Activated CD4-positive, alpha-beta T cell treated with anti-CD3 and anti-CD28 coated beads, Interleukin-2, Interleukin-6, amounts not matched to agents 100 ng/mL and 50 ng/mL, durations not matched to agents 16 hours and 8 hours (primary cell): ENCODE results near the gene S1PR1.
A peak's percentile ranks its signal among the peaks of the same experiment; 100 is the strongest.

Source experiments
- DNase-seq: peaks from one replicate; pipeline ENCODE4 v3.0.0-alpha.2; 2020

S1PR1 gene

GRCh38 chr1:101250222-101250621, 13.4 kb downstream of the S1PR1 start:
- DNase-seq: no peak

DNA sequence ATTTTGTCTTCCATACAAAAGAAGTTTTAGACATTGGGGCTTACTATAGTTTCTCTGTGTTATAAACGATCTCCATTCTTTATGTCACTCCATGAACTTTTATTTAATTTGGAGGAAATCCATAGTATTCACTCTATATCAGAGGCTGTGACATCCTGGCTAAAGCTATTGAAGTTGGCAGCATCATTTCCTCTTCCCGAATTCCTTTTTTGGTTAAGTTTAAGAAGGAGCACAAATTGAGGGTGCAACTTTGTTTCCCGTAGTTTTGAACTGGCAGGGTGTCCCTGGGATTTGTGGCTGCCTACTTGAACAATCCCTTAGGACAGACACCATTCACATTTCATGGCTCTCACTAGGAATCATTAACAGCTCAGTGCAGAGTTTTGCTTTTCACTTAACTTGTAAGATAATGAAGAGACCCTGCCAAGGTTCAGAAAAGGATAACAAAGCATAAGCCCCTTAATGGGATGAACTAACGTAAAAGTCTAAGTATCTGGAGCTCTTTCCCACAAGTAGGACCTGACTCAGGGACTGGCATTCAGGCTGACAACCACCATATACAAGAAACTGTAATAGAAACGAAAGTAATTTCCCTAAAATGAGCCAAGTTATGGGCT, 13.9 kb downstream of the S1PR1 start:
- DNase-seq: no peak

GRCh38 chr1:101251504-101251903, 14.7 kb downstream of the S1PR1 start:
- no peak for DNase-seq

- no peak for DNase-seq
Measured at GRCh38 chr1:101253976-101254674, 17.3 kb downstream of the S1PR1 start.

DNA sequence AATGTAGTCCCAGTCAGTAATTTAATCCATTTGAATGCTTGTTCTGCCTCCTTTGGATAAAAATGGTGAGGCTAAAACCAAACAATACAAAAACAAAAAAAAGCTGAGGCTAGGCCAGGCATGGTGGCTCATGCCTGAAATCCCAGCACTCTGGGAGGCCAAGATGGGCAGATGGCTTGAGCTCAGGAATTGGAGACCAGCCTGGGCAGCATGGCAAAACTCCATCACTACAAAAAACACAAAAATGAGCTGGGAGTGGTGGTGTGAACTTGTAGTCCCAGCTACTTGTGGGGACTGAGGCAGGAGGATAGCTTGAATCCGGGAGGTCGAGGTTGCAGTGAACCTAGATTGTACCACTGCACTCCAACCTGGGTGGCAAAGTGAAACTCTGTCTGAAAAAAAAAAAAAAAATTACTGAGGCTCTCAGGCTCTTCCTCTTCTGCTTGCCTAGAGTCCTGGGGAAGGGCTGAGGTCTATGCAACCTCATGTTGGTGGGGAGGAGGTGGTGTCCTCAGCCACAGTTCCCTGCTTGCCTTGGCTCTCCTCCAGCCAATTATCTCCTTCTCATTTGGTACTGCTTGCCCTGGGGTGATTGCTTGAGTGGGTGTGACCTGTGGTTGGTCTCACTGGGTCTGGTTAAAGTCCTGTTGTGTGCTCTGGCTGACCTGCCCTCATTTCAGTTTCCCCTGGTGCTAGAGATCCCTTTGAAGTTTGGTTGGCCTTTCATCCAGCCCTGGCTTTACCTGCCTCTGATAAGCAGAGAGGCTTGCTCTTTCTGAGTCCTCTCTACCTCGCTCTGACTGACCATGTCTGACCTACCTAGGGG, 20.9 kb downstream of the S1PR1 start:
- no peak for DNase-seq

DNA sequence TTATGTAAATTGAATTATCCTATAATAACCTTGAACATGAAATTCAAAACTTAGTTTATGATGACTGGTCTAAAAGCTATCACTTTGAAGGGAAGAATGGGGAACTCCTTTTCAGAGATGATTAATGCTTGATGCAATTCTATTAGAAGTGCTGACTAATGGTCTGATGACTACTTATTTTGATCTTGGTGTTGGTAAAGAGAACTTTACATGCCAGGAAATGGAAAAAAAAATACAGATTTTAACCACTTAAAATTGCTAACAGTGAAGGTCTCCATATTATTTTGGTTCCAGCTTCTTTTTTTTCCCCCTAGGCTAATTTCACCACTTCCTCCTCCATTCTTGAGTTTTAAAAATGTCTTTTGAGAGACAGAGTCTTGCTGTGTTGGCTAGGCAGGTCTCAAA, 22.9 kb downstream of the S1PR1 start:
- peak; percentile 42 for DNase-seq

- no peak for DNase-seq
Measured at GRCh38 chr1:101260556-101261350, 23.9 kb downstream of the S1PR1 start.

GRCh38 chr1:101261623-101262022, 24.8 kb downstream of the S1PR1 start:
- DNase-seq: no peak

DNA sequence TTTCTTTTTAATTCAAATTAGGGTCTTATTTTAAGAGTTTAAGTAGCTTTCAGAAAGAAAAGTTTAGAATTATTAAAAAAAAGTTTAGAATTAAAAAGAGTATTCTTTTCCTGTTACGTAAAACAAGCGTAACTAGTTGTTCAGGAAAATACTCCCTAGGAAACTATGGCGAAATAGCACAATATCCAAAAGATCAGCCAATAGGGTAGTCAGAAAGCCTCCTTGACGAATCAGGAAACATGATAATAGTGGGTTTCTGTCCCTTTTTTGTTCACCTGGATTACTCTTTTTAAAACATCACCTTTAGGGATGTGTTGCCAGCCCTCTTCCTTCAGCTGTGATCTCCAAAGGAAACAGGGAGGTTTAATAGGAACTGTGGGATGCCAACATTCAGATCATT, 25.2 kb downstream of the S1PR1 start:
- DNase-seq: no peak

DNA sequence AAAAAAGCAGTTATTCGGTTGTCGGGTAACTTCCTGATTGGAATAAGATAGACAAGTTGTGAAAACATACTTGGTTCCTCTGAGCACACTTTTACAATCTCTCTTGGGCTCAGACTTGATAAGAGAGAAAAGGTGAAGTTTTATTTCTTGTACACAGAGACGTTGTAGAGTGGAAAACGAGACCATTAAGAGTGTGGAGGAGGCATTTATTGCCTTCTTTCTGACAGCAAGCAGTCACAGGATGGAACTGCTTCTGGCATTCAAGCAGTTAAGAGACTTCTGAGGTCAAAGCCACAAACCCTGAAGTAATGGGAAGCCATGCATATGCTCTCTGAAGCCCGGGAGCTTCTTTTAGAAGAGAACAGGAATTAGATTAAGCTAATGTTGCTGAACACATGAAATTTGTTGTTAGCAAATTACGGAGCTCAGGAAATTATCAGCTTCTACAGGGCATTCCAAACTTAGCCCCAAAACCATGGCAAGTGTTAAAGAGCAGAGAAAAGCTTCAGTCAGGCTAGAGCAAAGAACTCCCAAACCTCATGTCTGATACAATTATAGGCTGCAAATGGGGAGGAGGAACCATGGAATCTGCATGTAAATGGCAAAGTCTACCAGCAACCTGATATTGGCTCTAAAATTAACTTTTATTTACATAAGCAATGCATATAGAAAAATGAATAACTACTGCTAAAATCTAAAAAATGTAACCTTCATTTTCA, 26.0 kb downstream of the S1PR1 start:
- peak; percentile 35 for DNase-seq

- peak; percentile 37 for DNase-seq
Measured at GRCh38 chr1:101264697-101265096, 27.9 kb downstream of the S1PR1 start.

- no peak for DNase-seq
Measured at GRCh38 chr1:101265684-101266083, 28.9 kb downstream of the S1PR1 start.

- no peak for DNase-seq
Measured at GRCh38 chr1:101267082-101267481, 30.3 kb downstream of the S1PR1 start.

- no peak for DNase-seq
Measured at GRCh38 chr1:101268893-101269292, 32.1 kb downstream of the S1PR1 start.

GRCh38 chr1:101275672-101276071, 38.9 kb downstream of the S1PR1 start:
- no peak for DNase-seq

DNA sequence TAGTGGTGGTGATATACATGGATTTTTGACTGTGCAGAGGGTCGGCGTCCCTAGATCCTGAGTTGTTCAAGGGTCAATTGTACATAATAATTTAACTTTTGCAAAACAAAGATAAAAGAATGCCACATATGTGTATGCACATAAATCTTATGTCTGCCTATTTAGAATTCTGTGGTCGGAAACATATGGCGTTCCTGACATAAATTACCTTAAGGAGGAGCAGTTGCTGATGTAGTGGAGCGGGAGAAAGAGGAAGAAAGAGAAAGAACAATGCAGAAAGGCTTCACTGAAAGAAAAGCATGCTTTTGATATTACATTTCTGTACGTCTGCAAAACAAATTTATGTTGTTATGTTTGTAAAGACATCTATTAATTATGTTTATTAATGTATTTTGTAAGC, 40.0 kb downstream of the S1PR1 start:
- no peak for DNase-seq

DNA sequence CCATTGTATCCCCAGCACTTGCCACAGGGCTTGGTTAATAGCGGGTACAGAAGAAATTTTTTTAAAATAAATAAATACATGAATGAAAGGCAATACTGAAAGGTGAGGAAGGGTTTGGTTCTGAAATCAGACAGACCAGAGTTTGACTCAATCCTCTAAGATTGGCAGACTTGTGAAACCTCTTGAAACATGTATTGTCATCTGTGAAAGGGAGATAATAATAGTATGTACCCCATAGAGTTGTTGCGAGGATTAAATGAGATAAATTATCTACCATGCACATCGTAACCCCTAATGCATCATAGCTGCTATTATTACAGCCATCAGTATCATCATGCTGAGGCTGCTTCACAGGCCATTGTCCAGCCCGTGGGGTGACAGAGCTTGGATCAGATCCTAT, 41.4 kb downstream of the S1PR1 start:
- no peak for DNase-seq

DNA sequence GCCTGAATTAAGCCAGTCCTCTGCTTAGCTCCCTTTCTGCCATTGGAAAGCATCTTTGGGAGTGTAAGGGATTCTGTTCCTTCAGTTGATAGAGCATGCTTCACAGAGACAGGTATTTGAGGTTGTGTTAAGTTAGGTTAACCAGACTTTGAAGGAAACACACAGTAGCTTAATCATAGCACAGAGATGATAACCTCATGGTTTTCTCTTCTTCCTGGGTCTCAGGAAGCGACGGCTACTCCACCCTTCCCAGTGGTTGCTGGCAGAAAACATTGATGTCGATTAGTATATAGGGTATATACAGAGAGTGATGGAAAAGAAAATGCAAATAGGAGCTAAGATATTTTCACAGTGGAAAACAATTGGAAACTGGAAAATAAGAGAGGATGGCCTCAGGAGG, 42.0 kb downstream of the S1PR1 start:
- DNase-seq: no peak

- DNase-seq: no peak
Measured at GRCh38 chr1:101280049-101280592, 43.3 kb downstream of the S1PR1 start.

GRCh38 chr1:101280942-101281654, 44.3 kb downstream of the S1PR1 start:
- no peak for DNase-seq

- no peak for DNase-seq
Measured at GRCh38 chr1:101281751-101282150, 44.9 kb downstream of the S1PR1 start.
